G401 (cell line): ENCODE data around the gene ADAMTS2. TPM values are rescaled to one million over a fixed set of nuclear protein-coding genes. Genes with fewer than 3 reads are reported as not detected.
"Not testable (repeated sequence)": the region's sequence is repeated elsewhere in the genome, so short reads cannot be mapped to it uniquely, and the experiment has no call there.

ENCODE experiments used
- DNase-seq: peaks from one replicate; pipeline ENCODE4 v3.0.0-alpha.2; 2015; ENCODE audit warnings: low spot score
- in situ Hi-C: cut with HindIII; loops from 2 replicates; pipeline ENCODE4 v1.10.0; 2016; ENCODE audit warnings: low sequenced_read_pairs, mixed read lengths
- total RNA-seq: library from RNA; depleted of rRNA; stranded (reverse); fragments of >200 nt; shearing (Covaris generic); gene quantifications from 2 replicates; pipeline ENCODE4 v1.2.3, GENCODE V29; 2014

Gene ADAMTS2
- total RNA-seq, 1 experiment from 2014 or later, result not detected

- DNase-seq, result no peak
- in situ Hi-C loops, result no loop called here
Measured at GRCh38 chr5:179330186-179330900, 14.9 kb downstream of the ADAMTS2 start.

GRCh38 chr5:179328291-179328690, 17.0 kb downstream of the ADAMTS2 start:
- DNase-seq, result no peak
- in situ Hi-C loops, result no loop called here

- DNase-seq, result no peak
- in situ Hi-C loops, result no loop called here
Measured at GRCh38 chr5:179327021-179327735, 18.1 kb downstream of the ADAMTS2 start.

GRCh38 chr5:179326122-179326927, 18.9 kb downstream of the ADAMTS2 start:
- in situ Hi-C loops, result no loop called here
- DNase-seq, result no peak

GRCh38 chr5:179325296-179326031, 19.8 kb downstream of the ADAMTS2 start:
- in situ Hi-C loops, result no loop called here
- DNase-seq, result no peak

- DNase-seq, result no peak
- in situ Hi-C loops, result no loop called here
Measured at GRCh38 chr5:179324760-179325295, 20.4 kb downstream of the ADAMTS2 start.

GRCh38 chr5:179324316-179324715, 20.9 kb downstream of the ADAMTS2 start:
- DNase-seq, in situ Hi-C loops: not testable (repeated sequence)

- in situ Hi-C loops, result no loop called here
- DNase-seq, result no peak
Measured at GRCh38 chr5:179323026-179323870, 22.0 kb downstream of the ADAMTS2 start.

GRCh38 chr5:179322071-179323025, 22.9 kb downstream of the ADAMTS2 start:
- in situ Hi-C loops, result no loop called here
- no peak for DNase-seq

GRCh38 chr5:179321206-179321987, 23.9 kb downstream of the ADAMTS2 start:
- in situ Hi-C loops, result no loop called here
- no peak for DNase-seq

GRCh38 chr5:179319741-179320281, 25.4 kb downstream of the ADAMTS2 start:
- peak; percentile 16 for DNase-seq
- in situ Hi-C loops, result no loop called here

- in situ Hi-C loops, result no loop called here
- no peak for DNase-seq
Measured at GRCh38 chr5:179319123-179319522, 26.1 kb downstream of the ADAMTS2 start.

- DNase-seq, result no peak
- in situ Hi-C loops, result no loop called here
Measured at GRCh38 chr5:179318221-179318955, 26.9 kb downstream of the ADAMTS2 start.

GRCh38 chr5:179317411-179318220, 27.6 kb downstream of the ADAMTS2 start:
- in situ Hi-C loops, result no loop called here

GRCh38 chr5:179316982-179317381, 28.3 kb downstream of the ADAMTS2 start:
- in situ Hi-C loops, result no loop called here

More at GRCh38 chr5:179317411-179318220, 27.6 kb downstream of the ADAMTS2 start:
- no peak for DNase-seq

More at GRCh38 chr5:179316982-179317381, 28.3 kb downstream of the ADAMTS2 start:
- no peak for DNase-seq
